Peyer's patch (tissue), 4 donors: ENCODE data around the gene ITGB2. TPM values are rescaled to one million over a fixed set of nuclear protein-coding genes. Genes with fewer than 3 reads are reported as not detected.
A peak's percentile ranks its signal among the peaks of the same experiment; 100 is the strongest.

Experiments used
- DNase-seq, 3 donors: peaks; one replicate each; pipeline ENCODE4 v3.0.0-alpha.2; 2017 to 2019
- H3K27ac ChIP-seq, 4 donors: fragments of 200-600 bp; sonication (generic); one replicate each; pipeline ENCODE4 v1.5.1; 2016 to 2019
- H3K27me3 ChIP-seq, 2 donors: fragments of 200-600 bp; sonication (generic); one replicate each; pipeline ENCODE4 v1.5.1; 2019
- H3K36me3 ChIP-seq, 3 donors: fragments of 200-600 bp; sonication (generic); one replicate each; pipeline ENCODE4 v1.5.1; 2016 to 2019
- H3K4me1 ChIP-seq, 4 donors: fragments of 200-600 bp; sonication (generic); one replicate each; pipeline ENCODE4 v1.5.1; 2016 to 2019
- H3K4me3 ChIP-seq, 4 donors: fragments of 200-600 bp; sonication (generic); 1 replicate in 3 of 4; 2 replicates in 1 of 4; pipeline ENCODE4 v1.5.1; 2016 to 2019; ENCODE audit warnings: mild to moderate bottlenecking in 1 of 4
- H3K9me3 ChIP-seq, 4 donors: fragments of 200-600 bp; sonication (generic); one replicate each; pipeline ENCODE4 v1.5.1; 2016 to 2019; ENCODE audit warnings: mild to moderate bottlenecking in 1 of 4
- POLR2A ChIP-seq, 2 donors: fragments of 450-650 bp; IDR thresholded peaks; one replicate each; pipeline ENCODE4 v1.5.1; 2017; ENCODE audit warnings: antibody characterized with exemption in 2 of 2, mild to moderate bottlenecking in 2 of 2, moderate library complexity in 2 of 2
- total RNA-seq, 4 donors: library from RNA; depleted of rRNA; stranded (reverse); fragments of >200 nt; gene quantifications; one replicate each; pipeline ENCODE4 v1.1.0, GENCODE V29; 2016
- TF ChIP-seq, protein P1 (sequence below), 6 experiments: fragments of 450-650 bp in 4 of 6; fragments of 200-600 bp in 2 of 6; sonication (generic) in 1 of 6; IDR thresholded peaks; one replicate each; pipeline ENCODE4 v1.5.1; 2017 to 2019; ENCODE audit warnings: antibody characterized with exemption in 6 of 6, mild to moderate bottlenecking in 3 of 6, moderate library complexity in 1 of 6

Gene ITGB2
- total RNA-seq, 4 donors from 2014 or later, result 9.3 to 58.6 (median 16.4) TPM

DNA sequence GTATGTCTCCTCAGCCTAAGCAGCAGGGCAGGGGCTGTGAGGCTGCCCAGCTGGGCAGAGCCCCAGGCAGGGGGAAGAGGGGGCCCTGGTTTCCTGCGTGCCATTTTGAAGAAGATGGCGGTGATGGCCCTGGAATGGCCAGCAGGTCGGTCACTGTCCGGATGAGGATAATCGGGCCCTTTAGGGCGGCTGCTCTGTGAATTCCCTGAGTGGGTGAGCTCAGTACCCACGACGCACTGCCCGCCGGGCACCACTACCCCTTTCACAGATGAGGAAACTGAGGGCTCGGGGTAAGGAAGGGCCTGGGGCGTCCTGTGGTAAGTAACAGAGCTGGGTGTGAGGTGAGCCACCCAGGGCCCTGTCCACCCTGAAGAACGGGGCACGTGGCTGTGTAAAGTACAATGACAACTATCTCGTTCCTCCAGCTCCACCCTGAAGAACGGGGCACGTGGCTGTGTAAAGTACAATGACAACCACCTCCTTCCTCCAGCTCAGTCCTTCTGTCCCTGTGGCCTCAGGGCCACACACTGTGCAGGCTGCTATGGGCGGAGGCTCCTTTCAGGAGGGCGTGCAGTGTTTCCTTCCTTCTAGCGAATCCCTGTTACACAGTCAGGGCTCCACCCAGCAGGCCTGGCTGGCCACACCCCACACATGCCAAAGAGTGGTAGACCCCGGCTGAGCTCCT, 23.2 kb downstream of the ITGB2 start:
- Histone ChIP-seq H3K27me3 (no peaks in the 10 kb centered on the region), H3K9me3 (no peaks in the 10 kb centered on the region), H3K4me1 (peaks cover 0 to 17% (median 2%) of the 10 kb centered on the region in 4 donors), H3K27ac (peak overlapping the region in 2 of 4 donors; percentile 50 to 75), H3K4me3 (no peak overlapping the region), H3K36me3 (peaks cover 0 to 3% (median 0%) of the 10 kb centered on the region in 3 donors)
- peak; percentile 47 to 62 for TF ChIP-seq POLR2A (IDR thresholded peaks at IDR 0.05)
- TF ChIP-seq, protein P1, sequence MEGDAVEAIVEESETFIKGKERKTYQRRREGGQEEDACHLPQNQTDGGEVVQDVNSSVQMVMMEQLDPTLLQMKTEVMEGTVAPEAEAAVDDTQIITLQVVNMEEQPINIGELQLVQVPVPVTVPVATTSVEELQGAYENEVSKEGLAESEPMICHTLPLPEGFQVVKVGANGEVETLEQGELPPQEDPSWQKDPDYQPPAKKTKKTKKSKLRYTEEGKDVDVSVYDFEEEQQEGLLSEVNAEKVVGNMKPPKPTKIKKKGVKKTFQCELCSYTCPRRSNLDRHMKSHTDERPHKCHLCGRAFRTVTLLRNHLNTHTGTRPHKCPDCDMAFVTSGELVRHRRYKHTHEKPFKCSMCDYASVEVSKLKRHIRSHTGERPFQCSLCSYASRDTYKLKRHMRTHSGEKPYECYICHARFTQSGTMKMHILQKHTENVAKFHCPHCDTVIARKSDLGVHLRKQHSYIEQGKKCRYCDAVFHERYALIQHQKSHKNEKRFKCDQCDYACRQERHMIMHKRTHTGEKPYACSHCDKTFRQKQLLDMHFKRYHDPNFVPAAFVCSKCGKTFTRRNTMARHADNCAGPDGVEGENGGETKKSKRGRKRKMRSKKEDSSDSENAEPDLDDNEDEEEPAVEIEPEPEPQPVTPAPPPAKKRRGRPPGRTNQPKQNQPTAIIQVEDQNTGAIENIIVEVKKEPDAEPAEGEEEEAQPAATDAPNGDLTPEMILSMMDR (IDR thresholded peaks at IDR 0.05), result no peak
- DNase-seq, result peak in 2 of 3 donors; percentile 84 to 92

DNA sequence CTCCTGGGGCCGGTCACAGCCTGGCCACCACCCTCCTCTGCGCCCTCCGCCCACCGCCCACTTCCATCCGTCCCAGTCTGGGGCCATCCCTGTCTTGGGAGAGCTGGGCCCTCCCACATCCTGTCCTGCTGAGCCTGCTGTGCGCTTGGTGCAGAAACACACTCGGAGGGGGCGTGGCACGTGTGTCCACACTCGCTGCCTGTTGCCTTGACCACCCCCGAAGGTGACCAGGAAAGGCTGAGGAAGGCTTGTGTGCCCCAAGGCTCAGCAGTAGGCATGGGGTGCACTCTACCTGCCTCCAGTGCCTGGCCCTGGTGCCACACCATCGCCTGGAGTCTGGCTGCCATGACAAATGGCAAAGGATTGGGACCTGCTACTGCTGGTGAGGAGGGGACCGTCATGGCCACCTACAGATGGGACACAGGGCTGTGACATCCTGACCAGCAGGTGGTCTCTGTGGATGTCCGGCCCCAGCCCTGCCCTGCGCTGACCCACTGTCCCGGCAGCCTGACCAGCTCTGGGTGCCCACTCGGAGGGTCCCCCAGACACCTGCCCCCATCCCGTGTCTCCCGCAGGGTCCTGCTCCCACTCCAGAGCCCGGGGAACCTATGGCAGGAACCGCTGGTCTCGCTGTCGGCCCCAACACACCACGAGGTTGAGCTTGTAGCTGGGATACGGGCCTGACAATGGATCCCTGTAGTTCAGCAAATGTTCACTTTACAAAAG, 24.0 kb downstream of the ITGB2 start:
- no peak for DNase-seq
- Histone ChIP-seq H3K27me3 (no peaks in the 10 kb centered on the region), H3K4me3 (no peak overlapping the region), H3K27ac (peak overlapping the region in 2 of 4 donors; percentile 50 to 75), H3K36me3 (no peaks in the 10 kb centered on the region), H3K4me1 (peaks cover 0 to 17% (median 2%) of the 10 kb centered on the region in 4 donors), H3K9me3 (no peaks in the 10 kb centered on the region)
- TF ChIP-seq, protein P1 (IDR thresholded peaks at IDR 0.05), result no peak
- no peak for TF ChIP-seq POLR2A (IDR thresholded peaks at IDR 0.05)

GRCh38 chr21:44895859-44896258, 24.8 kb downstream of the ITGB2 start:
- Histone ChIP-seq H3K27ac (no peak overlapping the region), H3K4me1 (peaks cover 0 to 17% (median 2%) of the 10 kb centered on the region in 4 donors), H3K4me3 (no peak overlapping the region), H3K27me3 (no peaks in the 10 kb centered on the region), H3K9me3 (no peaks in the 10 kb centered on the region), H3K36me3 (no peaks in the 10 kb centered on the region)
- no peak for TF ChIP-seq POLR2A (IDR thresholded peaks at IDR 0.05)
- DNase-seq, result no peak

DNA sequence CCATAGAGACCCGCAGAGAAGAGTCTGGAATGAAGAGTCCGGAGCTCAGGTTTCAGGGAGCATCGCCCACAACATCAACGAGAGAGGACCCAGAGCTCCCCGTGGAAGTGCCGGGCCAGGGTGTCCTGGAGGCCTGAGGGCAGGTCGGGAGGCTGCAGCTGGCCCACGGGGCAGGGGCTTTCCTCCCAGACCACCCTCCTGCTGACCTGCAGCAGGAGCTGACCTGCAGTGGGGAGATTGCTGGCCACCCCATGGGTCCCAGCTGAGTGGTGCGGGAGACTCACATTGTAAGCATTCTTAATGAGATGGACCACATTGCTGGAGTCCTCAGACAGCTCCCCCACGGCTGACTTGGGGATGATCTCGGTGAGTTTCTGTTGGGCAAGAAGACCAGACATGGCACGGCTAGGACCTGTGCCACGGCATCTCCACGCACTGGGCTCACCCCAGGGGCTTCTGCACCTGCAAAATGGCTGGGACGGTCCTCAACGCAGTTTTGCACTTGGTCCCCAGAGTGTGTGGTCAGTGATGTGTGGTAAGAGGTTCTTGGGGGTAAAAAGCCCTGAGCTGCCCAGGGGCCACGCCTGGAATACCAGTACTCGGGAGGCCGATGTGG, 25.9 kb downstream of the ITGB2 start:
- TF ChIP-seq POLR2A (IDR thresholded peaks at IDR 0.05), result no peak
- TF ChIP-seq, protein P1 (IDR thresholded peaks at IDR 0.05), result no peak
- Histone ChIP-seq H3K4me3 (no peak overlapping the region), H3K36me3 (no peaks in the 10 kb centered on the region), H3K4me1 (peaks cover 0 to 17% (median 2%) of the 10 kb centered on the region in 4 donors), H3K27me3 (no peaks in the 10 kb centered on the region), H3K27ac (no peak overlapping the region), H3K9me3 (no peaks in the 10 kb centered on the region)
- no peak for DNase-seq

DNA sequence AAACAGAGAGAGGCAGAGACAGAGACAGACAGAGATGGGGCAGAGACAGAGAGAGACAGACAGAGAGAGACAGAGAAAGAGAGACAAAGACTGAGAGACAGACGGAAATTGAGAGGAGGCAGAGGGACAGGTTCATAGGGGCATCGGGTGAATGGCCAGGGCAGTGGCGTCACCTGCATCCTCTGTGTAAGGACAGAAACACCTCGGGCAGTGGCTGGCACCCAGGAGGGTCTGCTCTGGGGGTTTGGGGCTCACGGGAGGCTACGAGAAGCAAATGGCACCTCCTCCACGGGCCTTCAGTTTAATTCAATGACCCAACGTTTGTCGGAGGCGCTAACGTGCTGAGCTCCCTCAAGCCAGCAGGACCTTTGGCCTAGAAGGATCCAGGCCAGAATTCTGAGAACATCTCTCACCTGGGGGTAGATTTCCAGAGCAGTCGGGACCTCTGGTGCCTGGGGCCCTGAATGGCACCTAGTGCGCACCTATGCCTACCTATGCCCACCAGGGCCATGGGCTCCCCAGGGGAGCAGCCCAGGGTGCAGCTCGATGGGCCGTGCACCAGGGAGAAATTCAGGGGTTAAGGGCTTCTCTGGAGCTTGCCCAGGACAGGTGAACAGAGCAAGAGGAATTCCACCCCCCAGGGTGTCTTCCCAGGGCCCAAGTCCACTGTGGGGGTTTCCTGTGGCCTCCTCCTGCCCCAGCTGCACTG, 26.6 kb downstream of the ITGB2 start:
- Histone ChIP-seq H3K9me3 (no peaks in the 10 kb centered on the region), H3K4me1 (peaks cover 0 to 17% (median 2%) of the 10 kb centered on the region in 4 donors), H3K27me3 (no peaks in the 10 kb centered on the region), H3K4me3 (no peak overlapping the region), H3K36me3 (no peaks in the 10 kb centered on the region), H3K27ac (no peak overlapping the region)
- TF ChIP-seq, protein P1 (IDR thresholded peaks at IDR 0.05), result no peak
- no peak for TF ChIP-seq POLR2A (IDR thresholded peaks at IDR 0.05)
- DNase-seq, result no peak
